Ramos (cell line): ENCODE data around the gene CRK.
"Not testable (repeated sequence)": the region's sequence is repeated elsewhere in the genome, so short reads cannot be mapped to it uniquely, and the experiment has no call there.

Experiments
- in situ Hi-C: fragments of 300-500 bp; cut with MboI; formaldehyde crosslinking; loops from one replicate; pipeline ENCODE4 v1.14.3; 2022; ENCODE audit warnings: low sequenced_read_pairs; ENCODE audit not compliant: unreplicated experiment

Gene CRK

GRCh38 chr17:1395876-1396665 lies 60.0 kb downstream of the CRK start:
- in situ Hi-C loops, result not testable (repeated sequence)

- in situ Hi-C loops, result no loop called here
Measured at GRCh38 chr17:1391577-1391976, 64.5 kb downstream of the CRK start.

- in situ Hi-C loops, result no loop called here
Measured at GRCh38 chr17:1390432-1391367, 65.3 kb downstream of the CRK start.

- in situ Hi-C loops, result not testable (repeated sequence)
Measured at GRCh38 chr17:1387490-1388227, 68.4 kb downstream of the CRK start.

- in situ Hi-C loops, result not testable (repeated sequence)
Measured at GRCh38 chr17:1386675-1387190, 69.3 kb downstream of the CRK start.

- in situ Hi-C loops, result no loop called here
Measured at GRCh38 chr17:1386265-1386664, 69.8 kb downstream of the CRK start.

GRCh38 chr17:1385861-1386260 lies 70.2 kb downstream of the CRK start:
- in situ Hi-C loops, result no loop called here

- in situ Hi-C loops, result no loop called here
Measured at GRCh38 chr17:1384905-1385435, 71.1 kb downstream of the CRK start.

GRCh38 chr17:1379930-1380313 lies 76.1 kb downstream of the CRK start:
- in situ Hi-C loops, result no loop called here

- in situ Hi-C loops, result no loop called here
Measured at GRCh38 chr17:1379208-1379929, 76.7 kb downstream of the CRK start.

GRCh38 chr17:1378476-1378860 lies 77.6 kb downstream of the CRK start:
- in situ Hi-C loops, result not testable (repeated sequence)

GRCh38 chr17:1377334-1377733 lies 78.7 kb downstream of the CRK start:
- in situ Hi-C loops, result no loop called here

GRCh38 chr17:1376061-1376460 lies 80.0 kb downstream of the CRK start:
- in situ Hi-C loops, result no loop called here

- in situ Hi-C loops, result no loop called here
Measured at GRCh38 chr17:1375615-1376014, 80.4 kb downstream of the CRK start.

- in situ Hi-C loops, result no loop called here
Measured at GRCh38 chr17:1374431-1375177, 81.4 kb downstream of the CRK start.

- in situ Hi-C loops, result no loop called here
Measured at GRCh38 chr17:1373707-1374237, 82.3 kb downstream of the CRK start.

- in situ Hi-C loops, result no loop called here
Measured at GRCh38 chr17:1372618-1373017, 83.4 kb downstream of the CRK start.

GRCh38 chr17:1371893-1372590 lies 84.0 kb downstream of the CRK start:
- in situ Hi-C loops, result no loop called here
